SKM-1 (cell line): ENCODE results near the gene CABP7.

ENCODE experiments used
- DNase-seq: peaks from one replicate; lab custom pipeline; 2025; ENCODE audit not compliant: unreplicated experiment; lab: John Stamatoyannopoulos, UW

CABP7 gene

DNA sequence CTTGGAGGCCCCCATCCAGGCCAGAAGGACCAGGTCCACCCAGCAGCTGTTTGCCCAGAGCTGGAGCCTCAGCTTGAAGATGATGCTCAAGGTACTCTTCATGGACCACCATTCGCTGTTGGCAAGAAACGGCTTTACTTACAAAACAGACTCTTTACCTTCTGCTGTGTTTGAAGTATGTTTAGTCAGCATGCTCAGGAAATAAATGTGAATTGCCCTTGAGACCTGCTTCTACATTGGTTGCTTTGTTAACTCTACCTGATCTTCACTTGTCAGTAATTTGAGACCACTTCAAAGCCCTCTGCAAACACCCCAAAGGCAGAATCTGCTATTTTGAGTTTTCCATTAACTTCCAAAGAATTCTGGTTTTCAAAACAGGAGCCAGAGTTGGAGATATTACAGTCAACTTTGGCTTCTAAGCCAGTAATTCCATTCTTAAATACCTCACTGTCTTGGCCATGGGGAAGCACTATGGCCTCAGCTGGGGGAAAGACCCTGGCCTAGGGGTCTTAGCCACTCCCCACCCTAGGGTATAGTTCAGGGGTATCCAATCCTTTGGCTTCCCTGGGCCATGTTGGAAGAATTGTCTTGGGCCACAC lies 50.0 kb downstream of the CABP7 start:
- no peak for DNase-seq

DNA sequence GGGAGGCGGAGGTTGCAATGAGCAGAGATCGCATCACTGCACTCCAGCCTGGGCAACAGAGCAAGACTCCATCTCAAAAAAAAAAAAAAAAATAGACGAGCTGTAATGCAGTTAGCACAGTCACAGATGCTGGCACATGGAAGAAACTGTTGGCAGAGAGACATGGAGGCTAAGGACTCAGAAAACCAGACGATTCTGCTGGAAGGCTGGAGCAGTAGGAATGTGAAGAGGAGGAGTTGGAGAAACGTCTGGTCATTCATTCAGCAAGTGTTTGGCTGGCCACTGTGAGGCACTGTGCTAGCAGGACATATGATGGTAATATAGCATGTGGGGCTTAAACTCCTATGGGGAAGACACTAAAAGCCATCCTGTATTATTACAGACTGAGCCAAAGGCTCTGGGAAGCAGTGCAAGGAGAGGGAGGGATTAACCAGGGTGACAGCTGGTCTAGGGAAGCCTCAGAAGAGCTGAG lies 52.4 kb downstream of the CABP7 start:
- DNase-seq = no peak

DNA sequence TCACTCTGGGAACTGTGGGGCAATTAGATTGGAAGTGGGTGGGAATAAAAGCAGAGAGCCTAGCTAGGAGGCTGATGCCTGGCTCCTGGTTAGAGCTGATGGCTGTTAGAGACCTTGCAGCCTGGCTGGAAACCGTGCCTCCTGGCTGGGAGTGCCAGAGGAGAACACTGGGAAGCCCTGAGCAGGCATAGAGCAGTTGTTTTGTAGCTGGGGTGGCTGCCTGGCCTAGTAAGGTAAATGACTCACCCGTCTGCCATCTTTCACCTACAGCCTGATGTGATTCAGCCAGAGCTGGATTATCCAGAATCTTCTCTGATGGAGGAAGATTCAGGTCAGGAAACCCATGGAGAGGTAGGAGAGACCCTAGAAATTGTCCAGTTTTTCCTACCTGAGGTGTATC lies 53.4 kb downstream of the CABP7 start:
- DNase-seq = no peak

DNA sequence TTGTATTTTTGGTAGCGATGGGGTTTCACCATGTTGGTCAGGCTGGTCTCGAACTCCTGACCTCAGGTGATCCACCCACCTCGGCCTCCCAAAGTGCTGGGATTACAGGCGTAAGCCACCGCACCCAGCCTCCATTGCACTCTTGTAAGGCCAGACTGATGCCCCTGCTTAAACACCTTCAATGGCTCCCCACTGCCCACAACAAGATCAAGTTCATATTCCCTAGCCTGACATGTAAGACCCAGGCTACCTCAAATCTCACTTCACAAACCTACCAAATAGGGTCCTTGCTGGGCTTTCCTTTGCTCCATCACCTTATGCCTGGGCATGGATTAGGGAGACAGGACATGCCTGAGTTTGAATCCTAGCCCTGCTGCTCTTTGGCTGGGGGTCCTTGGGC lies 60.4 kb downstream of the CABP7 start:
- DNase-seq = no peak

DNA sequence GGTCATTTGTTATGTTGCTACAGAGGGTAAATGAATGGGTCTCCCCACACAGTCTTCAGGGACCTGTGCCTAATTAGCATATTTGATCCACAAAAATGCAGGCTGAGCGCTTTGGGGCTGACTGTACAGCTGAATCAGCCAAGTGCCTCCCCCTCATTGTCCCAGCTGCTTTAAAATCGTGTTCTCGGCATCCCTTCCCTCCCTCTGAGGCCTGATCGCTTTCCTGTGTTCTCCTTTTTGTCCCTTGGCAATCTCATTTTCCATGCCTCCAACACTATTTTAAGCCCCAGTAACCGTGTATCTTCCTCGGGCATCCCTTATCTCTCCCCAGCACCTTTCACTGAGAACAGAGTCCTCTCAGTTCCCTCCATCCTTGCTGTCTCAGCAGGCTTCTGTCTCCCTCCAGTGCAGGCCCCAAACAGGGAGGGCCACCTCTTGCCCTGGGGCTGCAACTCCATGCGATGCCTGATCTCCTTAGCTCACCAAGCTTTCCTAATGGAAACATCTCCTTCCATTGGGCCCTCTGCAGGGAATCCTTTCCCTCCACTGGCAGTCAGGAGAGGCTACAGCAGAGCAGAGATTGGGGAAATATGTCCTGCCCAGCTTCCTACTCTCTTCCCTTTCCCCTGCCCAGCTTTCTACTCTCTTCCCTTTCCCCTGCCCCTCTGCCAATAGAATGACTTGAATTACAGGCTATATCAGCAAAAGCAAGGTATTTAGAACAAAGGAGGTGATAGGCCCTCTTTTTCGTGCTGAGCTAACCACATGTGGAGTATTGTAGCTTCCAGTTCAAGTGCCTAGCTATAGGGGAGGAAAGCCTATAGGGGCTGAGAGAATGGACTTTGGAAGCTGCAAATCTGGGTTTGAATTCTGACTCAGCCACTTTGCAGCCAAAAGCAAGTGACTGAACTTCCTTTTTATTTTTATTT lies 61.2 kb downstream of the CABP7 start:
- no peak for DNase-seq
